ENCODE results near the gene ANXA10. TPM values are rescaled to one million over a fixed set of nuclear protein-coding genes. Genes with fewer than 3 reads are reported as not detected.
"Not testable (repeated sequence)": the region's sequence is repeated elsewhere in the genome, so short reads cannot be mapped to it uniquely, and the experiment has no call there.

The ANXA10 gene
- total RNA-seq, 1 donor from 2014 or later: not detected

GRCh38 chr4:168109527-168109926, 17.2 kb downstream of the ANXA10 start:
- Mint-ChIP-seq H3K36me3 (ENCODE audit: low read depth) (no peaks in the 10 kb centered on the region), H3K4me1 (no peaks in the 10 kb centered on the region), H3K27me3 (ENCODE audit: low read depth) (no peaks in the 10 kb centered on the region), H3K27ac (ENCODE audit: unreplicated experiment) (no peak overlapping the region), H3K9me3 (peaks cover 2% of the 10 kb centered on the region), H3K4me3 (no peak overlapping the region)
- TF ChIP-seq CTCF (conservative IDR thresholded peaks at IDR 0.05): no peak
- DNase-seq (ENCODE audit: low read depth, low spot score): no peak

GRCh38 chr4:168113059-168113458, 20.7 kb downstream of the ANXA10 start:
- not testable (repeated sequence) for DNase-seq (ENCODE audit: low read depth, low spot score); H3K36me3 Mint-ChIP-seq (ENCODE audit: low read depth); H3K9me3 Mint-ChIP-seq; H3K4me1 Mint-ChIP-seq; H3K27ac Mint-ChIP-seq (ENCODE audit: unreplicated experiment); H3K4me3 Mint-ChIP-seq; H3K27me3 Mint-ChIP-seq (ENCODE audit: low read depth)

- DNase-seq (ENCODE audit: low read depth, low spot score): no peak
- H3K9me3 Mint-ChIP-seq: no peaks in the 10 kb centered on the region
- H3K4me3 Mint-ChIP-seq: no peak overlapping the region
- no peak for TF ChIP-seq CTCF (conservative IDR thresholded peaks at IDR 0.05)
- H3K27me3 Mint-ChIP-seq (ENCODE audit: low read depth): no peaks in the 10 kb centered on the region
- H3K4me1 Mint-ChIP-seq: no peaks in the 10 kb centered on the region
- no peaks in the 10 kb centered on the region for H3K36me3 Mint-ChIP-seq (ENCODE audit: low read depth)
- no peak overlapping the region for H3K27ac Mint-ChIP-seq (ENCODE audit: unreplicated experiment)
These were observed 25.8 kb downstream of the ANXA10 start for GRCh38 chr4:168118116-168118655.

- no peaks in the 10 kb centered on the region for H3K4me1 Mint-ChIP-seq
- no peak for DNase-seq (ENCODE audit: low read depth, low spot score)
- H3K4me3 Mint-ChIP-seq: no peak overlapping the region
- no peaks in the 10 kb centered on the region for H3K9me3 Mint-ChIP-seq
- H3K27ac Mint-ChIP-seq (ENCODE audit: unreplicated experiment): no peak overlapping the region
- H3K27me3 Mint-ChIP-seq (ENCODE audit: low read depth): no peaks in the 10 kb centered on the region
- TF ChIP-seq CTCF (conservative IDR thresholded peaks at IDR 0.05): no peak
- no peaks in the 10 kb centered on the region for H3K36me3 Mint-ChIP-seq (ENCODE audit: low read depth)
These were observed 26.8 kb downstream of the ANXA10 start for GRCh38 chr4:168119100-168119499.

- Mint-ChIP-seq H3K36me3 (ENCODE audit: low read depth) (no peaks in the 10 kb centered on the region), H3K4me3 (no peak overlapping the region), H3K4me1 (no peaks in the 10 kb centered on the region), H3K9me3 (no peaks in the 10 kb centered on the region), H3K27me3 (ENCODE audit: low read depth) (no peaks in the 10 kb centered on the region), H3K27ac (ENCODE audit: unreplicated experiment) (no peak overlapping the region)
- TF ChIP-seq CTCF (conservative IDR thresholded peaks at IDR 0.05): no peak
- DNase-seq (ENCODE audit: low read depth, low spot score): no peak
These were observed 27.6 kb downstream of the ANXA10 start for GRCh38 chr4:168119890-168120289.

GRCh38 chr4:168120811-168121210, 28.5 kb downstream of the ANXA10 start:
- H3K9me3 Mint-ChIP-seq: no peaks in the 10 kb centered on the region
- H3K27ac Mint-ChIP-seq (ENCODE audit: unreplicated experiment): no peak overlapping the region
- H3K4me3 Mint-ChIP-seq: no peak overlapping the region
- no peak for DNase-seq (ENCODE audit: low read depth, low spot score)
- no peak for TF ChIP-seq CTCF (conservative IDR thresholded peaks at IDR 0.05)
- H3K36me3 Mint-ChIP-seq (ENCODE audit: low read depth): no peaks in the 10 kb centered on the region
- no peaks in the 10 kb centered on the region for H3K27me3 Mint-ChIP-seq (ENCODE audit: low read depth)
- H3K4me1 Mint-ChIP-seq: no peaks in the 10 kb centered on the region
